Measurements from ENCODE around the gene DLL1. TPM values are rescaled to one million over a fixed set of nuclear protein-coding genes. Genes with fewer than 3 reads are reported as not detected.

DLL1 gene
- total and polyA plus RNA-seq, 9 of the 15 experiments (the other 6 are each of a cell fraction or from before 2014, with no cell fraction given): not detected

DNA sequence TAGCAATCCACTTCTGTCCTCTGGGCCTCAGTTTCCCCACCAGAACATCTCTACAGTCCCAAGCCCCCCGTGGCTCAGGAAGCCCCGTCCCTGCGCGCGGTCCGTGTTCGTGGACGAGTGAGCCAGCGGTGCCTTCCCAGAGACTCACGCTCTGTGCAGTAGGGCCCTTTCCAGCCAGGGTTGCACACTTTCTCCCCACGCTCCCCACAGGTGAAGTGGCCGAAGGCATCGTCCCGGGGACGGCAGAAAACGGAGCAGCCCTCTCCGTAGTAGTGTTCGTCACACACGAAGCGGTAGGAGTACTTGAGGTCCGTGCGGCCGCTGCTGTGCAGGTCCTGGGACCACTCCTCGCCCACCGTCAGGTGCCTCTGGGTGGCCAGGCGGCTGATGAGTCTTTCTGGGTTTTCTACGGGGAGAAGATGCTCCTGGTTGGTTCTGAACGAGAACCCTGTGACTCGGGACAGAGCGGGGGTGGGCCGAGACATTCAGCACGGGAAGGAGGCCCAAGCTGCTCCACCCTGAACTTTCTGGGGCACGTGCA lies 2.7 kb downstream of the DLL1 start (continued):
- TF ChIP-seq, protein P1, sequence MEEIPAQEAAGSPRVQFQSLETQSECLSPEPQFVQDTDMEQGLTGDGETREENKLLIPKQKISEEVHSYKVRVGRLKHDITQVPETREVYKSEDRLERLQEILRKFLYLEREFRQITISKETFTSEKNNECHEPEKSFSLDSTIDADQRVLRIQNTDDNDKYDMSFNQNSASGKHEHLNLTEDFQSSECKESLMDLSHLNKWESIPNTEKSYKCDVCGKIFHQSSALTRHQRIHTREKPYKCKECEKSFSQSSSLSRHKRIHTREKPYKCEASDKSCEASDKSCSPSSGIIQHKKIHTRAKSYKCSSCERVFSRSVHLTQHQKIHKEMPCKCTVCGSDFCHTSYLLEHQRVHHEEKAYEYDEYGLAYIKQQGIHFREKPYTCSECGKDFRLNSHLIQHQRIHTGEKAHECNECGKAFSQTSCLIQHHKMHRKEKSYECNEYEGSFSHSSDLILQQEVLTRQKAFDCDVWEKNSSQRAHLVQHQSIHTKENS (CRISPR knock-in tag; IDR thresholded peaks at IDR 0.05): no peak

DNA sequence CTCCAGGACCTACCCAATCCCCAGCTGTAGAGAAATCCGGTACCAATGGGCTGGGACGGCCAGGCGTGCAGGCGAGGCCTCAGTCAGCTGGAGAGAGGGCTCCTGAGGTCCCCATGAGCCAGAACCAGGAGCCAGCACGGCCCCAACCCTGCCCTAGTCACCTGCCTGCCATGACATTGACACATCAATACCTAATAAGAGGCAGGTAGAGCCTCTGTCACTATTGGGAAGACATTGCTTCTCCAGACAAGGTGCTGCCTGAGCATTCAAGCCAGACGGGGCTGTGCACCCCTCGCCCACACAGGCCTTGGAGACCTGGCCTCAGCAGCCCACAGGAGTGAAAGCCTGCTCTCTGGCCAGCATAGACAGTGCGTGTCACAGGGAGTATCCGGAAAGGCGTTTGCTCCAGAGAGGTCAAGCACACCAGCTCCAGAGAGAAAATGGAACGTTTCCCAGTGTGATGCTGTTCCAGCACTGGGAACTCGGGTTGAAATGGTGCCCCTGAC lies 3.5 kb downstream of the DLL1 start:
- DNase-seq (ENCODE audit: extremely low read depth in 1 of 4, low spot score in 3 of 4): no peak
- Histone ChIP-seq H3K27ac (ENCODE audit: extremely low read depth, low read depth, low read length) (no peak overlapping the region), H3K36me3 (ENCODE audit: control insufficient read depth, insufficient read depth, low read length) (no peaks in the 10 kb centered on the region), H4K20me1 (replicated peaks; ENCODE audit: control insufficient read depth, insufficient read depth, low read length) (peaks cover 21% of the 10 kb centered on the region), H3K9ac (ENCODE audit: insufficient read depth in 1 of 2, low read depth in 2 of 2, low read length in 2 of 2) (no peak overlapping the region), H3K4me2 (ENCODE audit: insufficient read depth, low read length) (no peak overlapping the region), H3K9me1 (ENCODE audit: control insufficient read depth, insufficient read depth, low read length) (no peaks in the 10 kb centered on the region), H3K9me3 (replicated peaks; ENCODE audit: control insufficient read depth, insufficient read depth, low read depth, low read length) (no peaks in the 10 kb centered on the region), H3K27me3 (ENCODE audit: control insufficient read depth in 2 of 2, insufficient read depth in 2 of 2, low read length in 2 of 2) (peaks cover 63 to 98% of the 10 kb centered on the region in 2 experiments), H3K4me1 (replicated peaks in 1 of 2; ENCODE audit: control insufficient read depth in 2 of 2, insufficient read depth in 2 of 2, low read length in 2 of 2) (peaks cover 0 to 51% of the 10 kb centered on the region in 2 experiments; a peak in 3 of 5 replicates), H3K4me3 (no peak overlapping the region), H3K79me2 (ENCODE audit: control insufficient read depth, insufficient read depth, low read length) (no peaks in the 10 kb centered on the region), H2AFZ (ENCODE audit: low read depth, low read length) (no peak overlapping the region)
- BruUV-seq (replicated peaks): no TSS peak
- no peak for FAIRE-seq
- ChIA-PET CTCF (ENCODE audit: low intra/inter-chr PET ratio) (no interaction called here), POLR2A (interaction anchor here (0.5 to 1.1 kb wide), 2 partner anchors 131 to 142 kb away, joined by 3 to 4 read pairs; no protein-coding TSS in a partner anchor)
- 0% methylated on average over 12 of the region's 12 CpGs for whole genome bisulfite sequencing (ENCODE audit: insufficient coverage, low coverage, missing lambda C conversion rate)
- in situ Hi-C loops (cut with MboI) (no loop called here), intact Hi-C loops (cut with micrococcal nuclease) (no loop called here)
- peak; percentile 5; the same call in 1 of the 3 replicates for ATAC-seq
- no peak for TF ChIP-seq L3MBTL2 (IDR thresholded peaks at IDR 0.05)
- no peak for TF ChIP-seq ZNF76 (CRISPR knock-in tag; IDR thresholded peaks at IDR 0.05; ENCODE audit: borderline replicate concordance)
- no peak for TF ChIP-seq ZNF24 (IDR thresholded peaks at IDR 0.05)
- TF ChIP-seq NFATC3 (IDR thresholded peaks at IDR 0.05): no peak
- TF ChIP-seq HCFC1 (IDR thresholded peaks at IDR 0.05; ENCODE audit: low read depth, low read length): no peak
- TF ChIP-seq NR2F6 (CRISPR knock-in tag; IDR thresholded peaks at IDR 0.05): no peak
- TF ChIP-seq, protein P2, sequence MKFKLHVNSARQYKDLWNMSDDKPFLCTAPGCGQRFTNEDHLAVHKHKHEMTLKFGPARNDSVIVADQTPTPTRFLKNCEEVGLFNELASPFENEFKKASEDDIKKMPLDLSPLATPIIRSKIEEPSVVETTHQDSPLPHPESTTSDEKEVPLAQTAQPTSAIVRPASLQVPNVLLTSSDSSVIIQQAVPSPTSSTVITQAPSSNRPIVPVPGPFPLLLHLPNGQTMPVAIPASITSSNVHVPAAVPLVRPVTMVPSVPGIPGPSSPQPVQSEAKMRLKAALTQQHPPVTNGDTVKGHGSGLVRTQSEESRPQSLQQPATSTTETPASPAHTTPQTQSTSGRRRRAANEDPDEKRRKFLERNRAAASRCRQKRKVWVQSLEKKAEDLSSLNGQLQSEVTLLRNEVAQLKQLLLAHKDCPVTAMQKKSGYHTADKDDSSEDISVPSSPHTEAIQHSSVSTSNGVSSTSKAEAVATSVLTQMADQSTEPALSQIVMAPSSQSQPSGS (CRISPR knock-in tag; IDR thresholded peaks at IDR 0.05): no peak
- no peak for TF ChIP-seq ZNF224 (CRISPR knock-in tag; IDR thresholded peaks at IDR 0.05)
- TF ChIP-seq, protein P3, sequence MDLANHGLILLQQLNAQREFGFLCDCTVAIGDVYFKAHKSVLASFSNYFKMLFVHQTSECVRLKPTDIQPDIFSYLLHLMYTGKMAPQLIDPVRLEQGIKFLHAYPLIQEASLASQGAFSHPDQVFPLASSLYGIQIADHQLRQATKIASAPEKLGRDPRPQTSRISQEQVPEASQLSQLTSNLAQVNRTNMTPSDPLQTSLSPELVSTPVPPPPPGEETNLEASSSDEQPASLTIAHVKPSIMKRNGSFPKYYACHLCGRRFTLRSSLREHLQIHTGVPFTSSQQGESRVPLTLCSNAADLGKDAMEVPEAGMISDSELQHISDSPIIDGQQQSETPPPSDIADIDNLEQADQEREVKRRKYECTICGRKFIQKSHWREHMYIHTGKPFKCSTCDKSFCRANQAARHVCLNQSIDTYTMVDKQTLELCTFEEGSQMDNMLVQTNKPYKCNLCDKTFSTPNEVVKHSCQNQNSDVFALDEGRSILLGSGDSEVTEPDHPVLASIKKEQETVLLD (IDR thresholded peaks at IDR 0.05): no peak
- no peak for TF ChIP-seq FOXJ3 (CRISPR knock-in tag; IDR thresholded peaks at IDR 0.05)
- TF ChIP-seq, protein P4, sequence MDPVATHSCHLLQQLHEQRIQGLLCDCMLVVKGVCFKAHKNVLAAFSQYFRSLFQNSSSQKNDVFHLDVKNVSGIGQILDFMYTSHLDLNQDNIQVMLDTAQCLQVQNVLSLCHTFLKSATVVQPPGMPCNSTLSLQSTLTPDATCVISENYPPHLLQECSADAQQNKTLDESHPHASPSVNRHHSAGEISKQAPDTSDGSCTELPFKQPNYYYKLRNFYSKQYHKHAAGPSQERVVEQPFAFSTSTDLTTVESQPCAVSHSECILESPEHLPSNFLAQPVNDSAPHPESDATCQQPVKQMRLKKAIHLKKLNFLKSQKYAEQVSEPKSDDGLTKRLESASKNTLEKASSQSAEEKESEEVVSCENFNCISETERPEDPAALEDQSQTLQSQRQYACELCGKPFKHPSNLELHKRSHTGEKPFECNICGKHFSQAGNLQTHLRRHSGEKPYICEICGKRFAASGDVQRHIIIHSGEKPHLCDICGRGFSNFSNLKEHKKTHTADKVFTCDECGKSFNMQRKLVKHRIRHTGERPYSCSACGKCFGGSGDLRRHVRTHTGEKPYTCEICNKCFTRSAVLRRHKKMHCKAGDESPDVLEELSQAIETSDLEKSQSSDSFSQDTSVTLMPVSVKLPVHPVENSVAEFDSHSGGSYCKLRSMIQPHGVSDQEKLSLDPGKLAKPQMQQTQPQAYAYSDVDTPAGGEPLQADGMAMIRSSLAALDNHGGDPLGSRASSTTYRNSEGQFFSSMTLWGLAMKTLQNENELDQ (CRISPR knock-in tag; IDR thresholded peaks at IDR 0.05; ENCODE audit: borderline replicate concordance): no peak
- TF ChIP-seq PRPF4 (IDR thresholded peaks at IDR 0.05; ENCODE audit: insufficient read depth, low read depth, low read length, poor library complexity, severe bottlenecking): no peak
